IPS-18c (cell line): ENCODE results near the gene GALM.
"Not testable (repeated sequence)": the region's sequence is repeated elsewhere in the genome, so short reads cannot be mapped to it uniquely, and the experiment has no call there.

Experiments used
- H3K4me3 ChIP-seq: 2 replicates; pipeline ENCODE4 v1.7.0; 2013; ENCODE audit warnings: low read depth, mild to moderate bottlenecking, low read length, moderate library complexity; ENCODE audit not compliant: insufficient read depth
- H3K9me3 ChIP-seq: one replicate; pipeline ENCODE4 v1.6.1; 2013; ENCODE audit warnings: mild to moderate bottlenecking, low read length, moderate library complexity; ENCODE audit not compliant: control insufficient read depth, insufficient read depth

GALM gene

DNA sequence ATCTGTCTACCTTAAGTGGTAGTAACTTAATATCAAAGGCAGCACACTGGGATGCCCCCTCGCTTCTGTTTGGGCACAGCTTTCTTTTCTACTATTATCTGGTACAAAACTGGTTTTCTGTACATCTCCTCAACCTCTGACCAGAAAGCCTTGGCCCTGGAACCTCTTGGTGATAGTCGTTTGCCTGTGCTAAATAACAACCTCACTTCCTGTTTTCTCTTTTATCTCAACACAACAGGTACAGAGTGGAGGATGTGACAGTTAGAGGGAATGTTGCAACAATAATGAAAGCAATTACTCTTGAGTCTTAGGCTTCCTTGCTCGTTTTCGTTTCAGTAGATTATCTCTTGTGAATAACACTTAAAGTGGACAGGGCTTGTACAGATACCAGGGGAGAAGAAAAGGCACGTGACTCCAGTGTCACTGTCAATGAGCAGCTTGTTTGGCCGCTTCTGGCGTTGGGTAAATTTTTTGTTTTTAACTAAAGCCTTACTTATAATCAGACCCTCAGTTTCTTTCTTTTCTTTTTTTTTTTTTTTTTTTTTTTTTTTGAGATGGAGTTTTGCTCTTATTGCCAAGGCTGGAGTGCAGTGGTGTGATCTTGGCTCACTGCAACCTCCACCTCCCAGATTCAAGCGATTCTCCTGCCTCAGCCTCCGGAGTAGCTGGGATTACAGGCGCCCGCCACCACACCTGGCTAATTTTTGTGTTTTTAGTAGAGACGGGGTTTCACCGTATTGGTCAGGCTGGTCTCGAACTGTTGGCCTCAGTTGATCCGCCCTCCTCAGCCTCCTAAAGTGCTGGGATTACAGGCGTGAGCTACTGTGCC, 22.0 kb upstream of the GALM start:
- H3K9me3 ChIP-seq: peaks cover 10% of the 10 kb centered on the region
- H3K4me3 ChIP-seq: not testable (repeated sequence)

DNA sequence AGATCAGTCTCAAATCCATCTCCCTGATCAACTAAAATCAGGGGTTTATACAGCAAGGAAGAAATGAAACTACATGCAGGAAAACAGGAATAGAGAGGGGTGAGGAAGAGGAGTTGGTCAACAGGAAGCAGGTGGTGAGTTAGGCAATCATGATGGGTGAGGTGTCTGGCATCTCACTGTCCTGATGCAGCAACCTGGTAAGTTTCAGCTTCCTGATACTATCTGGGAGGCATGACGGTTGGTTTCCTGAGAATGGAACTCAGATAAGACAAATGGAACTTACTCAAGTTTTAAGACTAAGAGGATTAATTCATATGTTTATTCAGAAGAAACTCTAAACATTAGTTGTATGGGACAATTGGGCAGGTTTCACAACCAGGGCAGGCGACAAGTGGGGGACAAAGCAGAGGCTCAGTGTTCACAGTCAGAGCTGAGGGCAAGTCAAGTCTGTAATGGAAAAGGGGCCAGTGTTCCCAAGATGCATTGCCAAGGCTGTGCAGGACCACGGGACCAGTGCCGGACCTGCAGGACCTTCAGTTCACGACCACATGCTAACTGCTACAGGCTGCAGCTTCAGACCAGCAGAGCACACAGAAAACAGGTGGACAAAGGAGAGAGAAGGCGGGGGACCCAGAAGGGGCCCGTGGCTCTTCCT, 17.7 kb upstream of the GALM start:
- peaks cover 2% of the 10 kb centered on the region for H3K9me3 ChIP-seq
- no peak overlapping the region for H3K4me3 ChIP-seq

DNA sequence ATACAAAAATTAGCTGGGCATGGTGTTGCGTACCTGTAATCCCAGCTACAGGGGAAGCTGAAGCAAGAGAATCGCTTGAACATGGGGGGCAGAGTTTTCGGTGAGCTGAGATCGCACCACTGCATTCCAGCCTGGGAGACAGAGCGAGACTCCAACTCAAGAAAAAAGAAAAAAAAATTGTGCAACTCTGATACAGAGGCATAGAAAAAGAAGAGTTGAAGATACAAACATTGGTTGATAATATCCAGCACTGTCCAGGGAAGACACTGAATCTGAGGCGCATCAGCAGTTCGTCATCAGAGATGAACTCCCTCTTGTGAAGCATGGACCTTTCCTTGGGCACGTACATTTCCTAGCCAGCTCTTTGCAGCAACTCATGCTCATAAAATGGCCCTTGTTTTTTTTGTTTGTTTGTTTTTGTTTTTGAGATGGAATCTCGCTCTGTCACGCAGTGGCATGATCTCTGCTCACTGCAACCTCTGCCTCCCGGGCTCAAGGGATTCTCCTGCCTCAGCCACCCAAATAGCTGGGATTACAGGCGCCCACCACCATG, 16.7 kb upstream of the GALM start:
- Histone ChIP-seq H3K4me3 (no peak overlapping the region), H3K9me3 (peaks cover 2% of the 10 kb centered on the region)

DNA sequence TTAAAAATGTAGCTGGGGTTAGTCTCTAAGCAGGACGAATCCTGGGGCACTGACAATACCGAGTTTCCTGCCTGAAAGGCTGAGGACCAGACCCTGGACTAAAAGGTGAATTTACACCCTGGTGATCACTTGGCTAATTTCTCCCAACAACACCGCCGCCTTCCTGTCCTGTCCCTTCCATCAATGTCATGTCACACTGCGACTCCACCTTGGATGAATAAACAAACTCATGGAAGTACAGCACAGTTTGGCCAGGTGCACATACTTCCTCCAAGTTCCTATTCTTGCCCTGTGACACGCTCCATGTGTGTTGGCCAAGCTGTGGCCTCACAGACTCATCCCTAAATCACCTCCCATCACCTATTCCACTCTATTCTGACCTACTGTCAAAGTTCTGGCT, 15.9 kb upstream of the GALM start:
- Histone ChIP-seq H3K4me3 (no peak overlapping the region), H3K9me3 (no peaks in the 10 kb centered on the region)

DNA sequence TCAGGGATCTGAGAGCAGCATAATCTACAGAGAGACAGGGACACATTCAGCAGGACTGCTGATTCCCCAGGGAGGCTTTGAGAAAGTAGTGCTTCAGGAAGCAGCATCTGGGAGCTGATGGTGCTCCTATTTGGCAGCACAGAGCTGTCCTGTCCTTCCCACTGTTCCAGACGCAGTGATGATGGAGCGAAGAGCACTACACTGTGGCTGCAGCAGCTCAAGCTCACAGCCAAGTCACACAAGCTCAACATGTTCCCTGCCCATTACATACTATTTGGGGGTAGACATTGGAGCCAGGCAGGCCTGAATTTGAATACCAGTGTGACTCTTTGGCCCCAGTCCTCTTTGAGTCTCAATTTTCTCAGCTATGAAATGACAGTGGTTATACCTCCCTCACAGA, 15.2 kb upstream of the GALM start:
- Histone ChIP-seq H3K9me3 (no peaks in the 10 kb centered on the region), H3K4me3 (no peak overlapping the region)

DNA sequence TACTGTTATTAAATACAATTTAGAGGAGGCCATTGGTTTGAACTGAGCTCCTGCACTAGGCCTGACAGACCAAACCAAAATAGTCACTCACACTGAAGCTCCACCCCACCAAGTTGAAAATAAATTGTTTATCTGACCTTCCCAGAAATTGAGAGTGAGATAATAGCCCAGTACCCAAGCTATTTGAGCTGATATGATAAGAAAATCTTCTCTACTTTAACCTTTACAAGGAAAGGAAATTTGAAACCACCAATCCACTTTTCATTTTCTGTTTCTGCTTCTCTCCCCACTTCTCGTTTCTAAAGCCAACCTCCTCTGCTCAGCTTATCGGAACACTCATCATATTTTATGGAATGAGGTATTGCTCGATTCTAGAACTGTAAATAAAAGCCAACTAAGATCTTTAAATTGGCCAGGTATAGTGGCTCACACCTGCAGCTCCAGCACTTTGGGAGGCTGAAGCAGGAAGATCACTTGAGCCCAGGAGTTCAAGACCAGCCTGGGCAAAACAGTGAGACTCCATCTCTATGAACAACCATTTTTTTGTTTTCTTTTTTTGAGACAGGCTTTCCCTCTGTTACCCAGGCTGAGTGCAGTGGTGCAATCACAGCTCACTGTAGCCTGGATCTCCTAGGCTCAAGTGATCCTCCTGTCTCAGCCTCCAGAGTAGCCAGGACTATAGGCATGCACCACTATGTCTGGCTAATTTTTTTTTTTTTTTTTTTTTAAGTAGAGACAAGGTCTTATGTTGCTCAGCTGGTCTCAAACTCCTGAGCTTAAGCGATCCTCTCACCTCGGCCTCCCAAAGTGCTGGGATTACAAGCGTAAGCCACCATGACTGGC, 13.3 kb upstream of the GALM start:
- no peak overlapping the region for H3K4me3 ChIP-seq
- no peaks in the 10 kb centered on the region for H3K9me3 ChIP-seq

DNA sequence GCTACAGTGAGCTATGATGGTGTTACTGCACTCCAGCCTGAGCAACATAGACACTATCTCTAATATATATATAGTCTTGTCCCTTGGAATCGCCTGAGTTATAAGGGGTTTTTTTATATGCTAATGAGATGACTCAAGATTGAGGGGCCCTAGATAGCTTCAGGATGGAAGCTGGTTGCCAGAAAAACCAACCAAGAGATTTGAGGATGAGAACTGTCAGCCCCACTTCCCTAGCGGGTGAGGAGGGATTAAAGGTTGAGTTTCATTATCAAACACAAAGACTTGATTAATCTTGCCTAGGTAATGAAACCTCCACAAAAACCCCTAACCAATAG, 12.6 kb upstream of the GALM start:
- Histone ChIP-seq H3K9me3 (no peaks in the 10 kb centered on the region), H3K4me3 (no peak overlapping the region)

DNA sequence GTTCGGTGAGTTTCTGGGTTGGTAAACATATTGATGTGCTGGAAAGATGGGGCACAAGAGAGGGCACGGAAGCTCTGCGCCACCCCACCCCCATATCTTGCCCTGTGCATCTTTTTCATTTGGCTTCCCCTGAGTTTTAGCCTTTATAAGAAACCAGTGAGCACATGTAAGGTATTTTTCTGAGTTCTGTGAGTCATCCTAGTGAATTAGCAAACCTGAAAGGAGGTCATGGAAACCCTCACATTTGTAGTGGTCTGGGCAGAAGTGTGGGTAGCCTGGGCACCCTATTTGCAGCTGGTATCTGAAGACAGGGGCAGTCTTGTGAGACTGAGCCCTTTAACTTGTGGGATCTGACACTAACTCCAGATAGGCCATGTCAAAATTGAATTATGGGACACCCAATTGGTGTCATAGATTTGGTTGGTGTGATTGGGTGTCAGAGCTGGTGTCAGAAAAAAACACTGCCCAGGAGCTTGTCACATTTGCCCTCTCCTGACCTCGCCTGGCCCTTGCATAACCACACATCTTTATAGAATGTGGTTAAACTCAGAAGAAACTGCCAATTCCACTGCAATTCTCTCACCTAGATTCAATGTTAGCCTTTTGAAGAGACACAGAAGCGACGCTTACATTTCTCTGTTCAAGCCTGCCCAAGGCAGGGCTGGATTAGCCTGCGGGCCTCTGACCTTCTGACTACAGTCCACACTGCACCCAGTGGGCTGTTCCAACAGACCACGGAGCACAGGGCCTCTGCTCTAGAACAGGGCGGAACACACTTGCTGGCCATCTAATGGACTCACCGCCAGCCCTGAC, 12.0 kb upstream of the GALM start:
- Histone ChIP-seq H3K4me3 (no peak overlapping the region), H3K9me3 (no peaks in the 10 kb centered on the region)

DNA sequence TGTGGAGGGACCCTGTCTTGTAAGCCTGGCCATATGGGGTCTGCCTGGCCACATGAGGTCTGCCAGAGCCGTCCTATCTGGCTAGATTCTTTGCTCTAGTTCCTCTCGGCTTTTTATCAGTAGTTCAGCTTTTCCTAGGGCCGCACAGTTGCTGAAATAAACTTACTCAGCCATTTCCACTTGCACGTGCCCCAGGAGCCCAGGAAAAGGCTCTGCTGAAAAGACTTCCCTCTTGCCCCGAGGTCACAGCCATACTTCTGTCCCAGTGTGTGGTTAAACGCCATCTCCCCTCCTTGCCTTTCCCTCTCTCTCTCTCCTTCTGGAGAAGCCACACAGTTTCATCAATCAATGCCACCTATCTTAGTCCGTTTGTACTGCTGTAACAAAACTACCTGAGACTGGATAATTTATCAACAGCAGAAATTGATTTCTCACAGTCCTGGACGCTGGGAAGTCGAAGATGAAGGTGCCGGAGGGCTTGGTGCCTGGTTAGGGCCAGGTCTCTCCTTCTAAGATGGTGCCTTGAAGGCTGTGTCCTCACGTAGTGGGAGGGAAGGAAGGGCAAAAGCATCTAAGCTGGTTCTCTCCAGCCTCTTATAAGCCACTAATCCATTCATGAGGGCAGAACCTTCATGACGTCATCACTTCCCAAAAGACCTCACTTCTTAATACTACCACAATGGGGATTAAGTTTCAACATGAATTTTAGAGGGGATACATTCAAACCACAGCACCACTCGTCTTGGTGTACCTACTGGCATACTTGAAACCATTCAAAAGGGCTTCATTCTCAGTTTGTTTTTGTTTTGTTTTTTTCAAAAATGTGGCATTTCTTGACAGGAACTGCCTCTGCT, 11.2 kb upstream of the GALM start:
- Histone ChIP-seq H3K9me3 (no peaks in the 10 kb centered on the region), H3K4me3 (no peak overlapping the region)

DNA sequence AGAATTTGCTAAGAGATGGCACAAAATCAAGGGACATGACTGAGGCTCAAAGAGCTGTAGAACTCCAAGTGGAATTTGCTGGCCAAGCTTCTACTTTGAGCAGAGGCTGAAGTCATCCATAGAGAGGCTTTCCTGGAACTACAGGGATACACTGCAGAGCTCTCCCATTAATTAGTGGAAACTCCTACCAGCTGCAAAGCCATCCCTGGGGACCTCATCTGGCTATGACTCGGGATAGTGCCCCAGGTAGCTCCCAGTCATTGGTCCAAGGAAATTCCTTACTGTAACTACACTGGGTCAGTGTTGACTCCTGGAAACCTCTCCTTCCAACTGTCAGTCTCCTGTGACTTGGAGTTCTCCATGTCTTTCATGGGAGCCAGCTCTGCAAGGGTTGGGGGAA, 10.5 kb upstream of the GALM start:
- Histone ChIP-seq H3K4me3 (no peak overlapping the region), H3K9me3 (no peaks in the 10 kb centered on the region)

DNA sequence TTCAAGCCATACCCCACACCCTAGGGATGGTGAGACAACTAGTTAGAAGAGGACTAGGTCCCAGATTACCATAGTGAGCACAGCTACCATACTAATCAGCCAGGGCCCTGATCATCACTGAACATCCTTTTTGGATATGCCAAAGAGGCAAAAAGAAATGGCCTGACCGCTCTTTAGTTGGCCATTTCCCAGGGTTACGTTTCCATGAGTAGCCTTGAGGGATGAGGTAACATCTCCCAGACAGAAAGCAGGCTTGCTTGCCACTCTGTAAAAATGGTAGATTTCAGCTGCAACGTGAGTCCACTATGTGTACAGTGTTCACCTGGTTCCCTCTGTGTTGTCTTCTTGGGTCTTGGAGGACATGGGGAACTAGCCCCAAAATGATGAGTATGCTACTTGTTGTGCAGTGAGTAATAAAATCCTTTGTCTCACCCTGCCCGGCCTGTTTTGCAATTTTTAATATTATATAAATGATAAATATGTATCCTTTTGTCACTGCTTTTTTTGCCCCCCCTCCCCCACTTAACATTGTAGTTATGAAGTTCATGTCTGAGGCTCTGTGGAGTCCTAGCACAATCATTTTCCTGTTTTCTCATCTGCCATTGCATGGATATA, 8.9 kb upstream of the GALM start:
- Histone ChIP-seq H3K4me3 (no peak overlapping the region), H3K9me3 (no peaks in the 10 kb centered on the region)

DNA sequence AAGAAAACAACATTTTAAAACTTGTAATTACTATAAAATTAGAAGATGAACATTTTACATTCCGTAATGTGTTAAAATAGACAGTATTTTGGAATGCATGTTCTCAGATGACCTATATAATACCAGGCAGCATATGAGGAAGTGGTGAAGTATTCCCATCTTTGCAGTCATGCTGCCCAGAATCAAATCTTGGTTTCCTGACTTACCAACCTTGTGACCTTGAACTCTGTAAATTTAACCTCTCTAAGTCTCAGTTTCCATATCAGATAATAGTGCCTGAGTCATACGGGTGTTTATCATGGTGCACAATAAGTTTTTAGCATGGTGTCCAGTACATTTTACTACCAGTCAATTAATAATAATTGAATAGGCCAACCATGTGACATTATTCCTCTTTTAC, 7.3 kb upstream of the GALM start:
- no peak overlapping the region for H3K4me3 ChIP-seq
- no peaks in the 10 kb centered on the region for H3K9me3 ChIP-seq

DNA sequence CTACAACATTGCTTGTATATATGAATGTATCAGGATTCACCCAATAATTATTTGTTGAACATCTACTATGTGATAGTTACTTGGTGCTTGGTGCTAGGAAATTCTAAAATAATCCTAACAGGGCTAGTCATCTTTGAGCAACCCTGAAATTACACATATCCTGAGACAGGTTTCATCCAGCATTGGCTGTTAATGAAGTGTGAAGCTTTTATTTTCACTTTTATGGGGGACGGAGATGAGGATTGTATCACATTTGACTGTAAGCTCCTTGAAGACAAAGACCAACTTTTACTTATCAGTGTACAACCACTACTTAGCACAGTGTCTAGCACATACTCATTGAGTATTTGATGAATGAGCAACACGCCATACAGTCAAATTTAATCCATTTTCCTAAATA, 6.8 kb upstream of the GALM start:
- Histone ChIP-seq H3K9me3 (no peaks in the 10 kb centered on the region), H3K4me3 (no peak overlapping the region)

DNA sequence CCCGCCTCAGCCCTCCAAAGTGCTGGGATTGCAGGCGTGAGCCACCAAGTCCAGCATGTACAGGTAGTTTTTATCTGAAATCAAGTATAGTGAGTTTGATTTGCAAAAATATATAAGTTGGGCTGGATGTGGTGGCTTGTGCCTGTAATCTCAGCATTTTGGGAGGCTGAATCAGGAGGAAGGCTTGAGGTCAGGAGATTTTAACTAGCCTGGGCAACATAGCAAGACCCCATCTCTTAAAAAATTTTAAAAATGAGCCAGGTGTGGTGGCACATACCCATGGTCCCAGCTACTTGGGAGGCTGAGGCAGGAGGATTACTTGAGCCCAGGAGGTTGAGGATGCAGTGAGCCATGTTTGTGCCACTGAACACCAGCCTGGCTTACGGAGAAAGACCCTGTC, 5.6 kb upstream of the GALM start:
- Histone ChIP-seq H3K4me3 (no peak overlapping the region), H3K9me3 (no peaks in the 10 kb centered on the region)

DNA sequence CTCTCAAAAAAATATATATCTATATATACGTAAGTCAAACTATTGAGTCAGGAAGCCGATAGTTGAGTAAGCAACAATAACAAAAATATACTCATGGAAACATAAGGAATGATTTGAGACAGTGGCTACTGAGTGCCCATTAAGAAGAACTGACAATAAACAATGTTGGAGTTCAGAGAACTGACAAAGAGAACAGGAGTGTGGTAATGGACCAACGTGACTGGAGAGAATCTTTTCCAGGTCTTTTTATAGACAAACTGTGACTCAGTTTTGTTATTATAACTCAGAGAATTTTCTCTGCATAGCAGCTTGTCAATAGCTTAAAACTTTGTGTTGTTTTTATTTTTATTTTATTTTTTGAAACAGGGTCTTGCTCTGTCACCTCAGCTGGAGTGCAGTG, 4.6 kb upstream of the GALM start:
- H3K4me3 ChIP-seq: no peak overlapping the region
- no peaks in the 10 kb centered on the region for H3K9me3 ChIP-seq

DNA sequence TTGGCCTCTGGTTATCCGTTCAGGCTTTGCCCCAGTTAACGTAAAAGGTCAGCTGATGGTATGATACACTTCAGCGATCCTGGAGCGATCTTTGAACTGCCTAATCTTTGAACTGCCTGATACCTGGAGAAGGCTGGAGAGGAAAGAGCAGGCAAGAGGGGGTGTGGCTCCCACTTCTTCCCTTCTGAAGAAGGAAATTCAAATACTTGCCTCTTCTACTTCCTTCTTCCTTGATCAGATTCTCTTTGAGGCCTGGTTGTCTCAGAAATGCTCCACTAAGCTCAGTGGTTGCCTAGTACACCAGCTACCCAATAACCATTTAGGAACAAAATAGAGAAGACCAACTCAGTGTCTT, 619 bp downstream of the GALM start:
- peak overlapping the region; percentile 83 for H3K4me3 ChIP-seq
- no peaks in the 10 kb centered on the region for H3K9me3 ChIP-seq
